Aortic smooth muscle cell (primary cell): ENCODE data around the gene GAGE10. TPM values are rescaled to one million over a fixed set of nuclear protein-coding genes. Genes with fewer than 3 reads are reported as not detected.

ENCODE experiments used
- total RNA-seq: library from RNA; depleted of rRNA; stranded (reverse); fragments of >200 nt; gene quantifications from 2 replicates; pipeline ENCODE4 v1.2.3, GENCODE V29; 2014

GAGE10 gene, protein sequence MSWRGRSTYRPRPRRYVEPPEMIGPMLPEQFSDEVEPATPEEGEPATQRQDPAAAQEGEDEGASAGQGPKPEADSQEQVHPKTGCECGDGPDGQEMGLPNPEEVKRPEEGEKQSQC
- total RNA-seq = not detected in 2 replicates

DNA sequence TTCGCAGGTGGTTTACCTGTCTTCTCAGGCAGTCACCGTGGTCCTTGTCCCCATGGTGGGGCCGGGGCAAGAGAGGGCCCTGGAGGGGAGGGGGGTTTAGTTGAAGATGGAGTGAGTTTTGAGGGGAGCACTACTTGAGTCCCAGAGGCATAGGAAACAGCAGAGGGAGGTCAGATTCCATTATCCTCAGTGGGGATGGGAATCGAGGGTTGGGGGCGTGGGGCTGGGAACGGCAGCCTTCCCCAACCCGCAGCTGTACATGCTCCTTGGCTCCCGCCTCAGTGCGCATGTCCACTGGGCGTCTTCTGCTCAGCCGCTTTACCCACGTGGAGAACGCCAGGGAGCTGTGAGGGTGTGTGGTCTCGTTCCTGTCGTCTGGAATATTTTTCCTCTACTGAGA is at the start of gene GAGE10:
GAGE10 (plus strand) TSS at position 301 of the 400 bp plus-strand sequence. CDS start 1,214 bp downstream, outside the sequence.

GRCh38 chrX:49264460-49264859 is 39.0 kb upstream of the GAGE10 start, which contains the start of gene FOXP3:
Gene FOXP3 (minus strand): TSS chrX:49264710. CDS start chrX:49258505, 6,205 bp downstream.

DNA sequence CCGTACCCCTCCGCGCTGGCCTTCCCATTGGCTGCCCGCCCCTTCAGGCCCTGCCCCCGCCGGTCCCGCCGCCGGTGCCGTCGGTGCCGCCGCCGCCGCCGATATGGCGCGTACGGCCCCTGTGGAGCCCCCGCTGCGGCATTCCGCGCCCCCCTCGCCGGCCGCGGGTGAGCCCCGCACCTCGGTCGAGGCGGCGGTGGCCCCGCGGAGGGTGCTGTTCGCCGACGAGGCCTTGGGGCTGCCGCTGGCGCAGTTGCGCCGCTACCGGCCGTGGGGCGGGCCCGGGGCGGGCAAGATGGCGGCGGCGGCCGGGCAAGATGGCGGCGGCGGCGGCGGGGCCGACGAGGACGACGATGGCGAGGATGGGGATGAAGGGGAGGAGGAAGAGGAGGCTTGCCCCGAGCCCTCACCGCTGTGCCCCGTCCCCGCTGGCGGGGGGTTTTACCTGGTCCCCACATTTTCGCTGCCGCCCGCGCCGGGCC is 33.6 kb upstream of the GAGE10 start, which contains the start of gene PPP1R3F:
PPP1R3F (plus strand) TSS at position 27 of the 482 bp plus-strand sequence; CDS start at position 104, 77 bp downstream.

GRCh38 chrX:49321737-49322136 is 18.3 kb downstream of the GAGE10 start, which contains the start of gene GAGE12J:
Gene GAGE12J (plus strand): TSS chrX:49322037. CDS start chrX:49323194, 1,157 bp downstream.

GRCh38 chrX:49331282-49331681 is 27.8 kb downstream of the GAGE10 start, which contains the start of gene GAGE13:
Gene GAGE13 (plus strand): TSS chrX:49331582. CDS start chrX:49332738, 1,156 bp downstream.

Other genes with a start within 250 kb of the GAGE10 start
- gene CCDC120, start 244.6 kb upstream of the GAGE10 start, total RNA-seq = 0.25 and 0.26 TPM in 2 replicates
- 6.5 and 8.0 TPM in 2 replicates for gene PRAF2, start 229.6 kb upstream of the GAGE10 start, total RNA-seq
- 60.1 and 68.4 TPM in 2 replicates for gene WDR45, start 223.8 kb upstream of the GAGE10 start, total RNA-seq
- 21.3 and 22.7 TPM in 2 replicates for gene GPKOW, start 179.9 kb upstream of the GAGE10 start, total RNA-seq
- 1.3 and 1.6 TPM in 2 replicates for gene MAGIX, start 140.9 kb upstream of the GAGE10 start, total RNA-seq
- gene PLP2, start 131.7 kb upstream of the GAGE10 start, total RNA-seq = 24.6 and 28.7 TPM in 2 replicates
- 5.2 and 6.0 TPM in 2 replicates for gene PRICKLE3, start 117.3 kb upstream of the GAGE10 start, total RNA-seq
- 0.66 and 0.75 TPM in 2 replicates for gene SYP, start 103.5 kb upstream of the GAGE10 start, total RNA-seq
- gene CACNA1F, start 70.3 kb upstream of the GAGE10 start, total RNA-seq = not detected in 2 replicates
- 7.3 and 8.4 TPM in 2 replicates for gene CCDC22, start 68.2 kb upstream of the GAGE10 start, total RNA-seq
- gene FOXP3, start 38.9 kb upstream of the GAGE10 start, total RNA-seq = not detected in 2 replicates
- gene PPP1R3F, start 33.9 kb upstream of the GAGE10 start, total RNA-seq = 2.9 and 4.8 TPM in 2 replicates
- gene GAGE12J, start 18.4 kb downstream of the GAGE10 start, total RNA-seq = not detected in 2 replicates
- not detected in 2 replicates for gene GAGE13, start 27.9 kb downstream of the GAGE10 start, total RNA-seq
- not detected in 2 replicates for gene GAGE12C, start 228.5 kb downstream of the GAGE10 start, total RNA-seq
- not detected in 2 replicates for gene GAGE12D, start 238.1 kb downstream of the GAGE10 start, total RNA-seq
- gene GAGE12E, start 247.6 kb downstream of the GAGE10 start, total RNA-seq = not detected in 2 replicates